GM18519 (cell line): ENCODE measurements around the gene PKP1.
"Not testable (repeated sequence)": the region's sequence is repeated elsewhere in the genome, so short reads cannot be mapped to it uniquely, and the experiment has no call there.

Experiments
- ATAC-seq: cut with Tn5 transposase; IDR thresholded peaks from one replicate; pipeline ENCODE4 v1.9.1; 2021; ENCODE audit warnings: mild to moderate bottlenecking, moderate library complexity; ENCODE audit not compliant: unreplicated experiment, low FRiP score

The PKP1 gene, protein sequence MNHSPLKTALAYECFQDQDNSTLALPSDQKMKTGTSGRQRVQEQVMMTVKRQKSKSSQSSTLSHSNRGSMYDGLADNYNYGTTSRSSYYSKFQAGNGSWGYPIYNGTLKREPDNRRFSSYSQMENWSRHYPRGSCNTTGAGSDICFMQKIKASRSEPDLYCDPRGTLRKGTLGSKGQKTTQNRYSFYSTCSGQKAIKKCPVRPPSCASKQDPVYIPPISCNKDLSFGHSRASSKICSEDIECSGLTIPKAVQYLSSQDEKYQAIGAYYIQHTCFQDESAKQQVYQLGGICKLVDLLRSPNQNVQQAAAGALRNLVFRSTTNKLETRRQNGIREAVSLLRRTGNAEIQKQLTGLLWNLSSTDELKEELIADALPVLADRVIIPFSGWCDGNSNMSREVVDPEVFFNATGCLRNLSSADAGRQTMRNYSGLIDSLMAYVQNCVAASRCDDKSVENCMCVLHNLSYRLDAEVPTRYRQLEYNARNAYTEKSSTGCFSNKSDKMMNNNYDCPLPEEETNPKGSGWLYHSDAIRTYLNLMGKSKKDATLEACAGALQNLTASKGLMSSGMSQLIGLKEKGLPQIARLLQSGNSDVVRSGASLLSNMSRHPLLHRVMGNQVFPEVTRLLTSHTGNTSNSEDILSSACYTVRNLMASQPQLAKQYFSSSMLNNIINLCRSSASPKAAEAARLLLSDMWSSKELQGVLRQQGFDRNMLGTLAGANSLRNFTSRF

DNA sequence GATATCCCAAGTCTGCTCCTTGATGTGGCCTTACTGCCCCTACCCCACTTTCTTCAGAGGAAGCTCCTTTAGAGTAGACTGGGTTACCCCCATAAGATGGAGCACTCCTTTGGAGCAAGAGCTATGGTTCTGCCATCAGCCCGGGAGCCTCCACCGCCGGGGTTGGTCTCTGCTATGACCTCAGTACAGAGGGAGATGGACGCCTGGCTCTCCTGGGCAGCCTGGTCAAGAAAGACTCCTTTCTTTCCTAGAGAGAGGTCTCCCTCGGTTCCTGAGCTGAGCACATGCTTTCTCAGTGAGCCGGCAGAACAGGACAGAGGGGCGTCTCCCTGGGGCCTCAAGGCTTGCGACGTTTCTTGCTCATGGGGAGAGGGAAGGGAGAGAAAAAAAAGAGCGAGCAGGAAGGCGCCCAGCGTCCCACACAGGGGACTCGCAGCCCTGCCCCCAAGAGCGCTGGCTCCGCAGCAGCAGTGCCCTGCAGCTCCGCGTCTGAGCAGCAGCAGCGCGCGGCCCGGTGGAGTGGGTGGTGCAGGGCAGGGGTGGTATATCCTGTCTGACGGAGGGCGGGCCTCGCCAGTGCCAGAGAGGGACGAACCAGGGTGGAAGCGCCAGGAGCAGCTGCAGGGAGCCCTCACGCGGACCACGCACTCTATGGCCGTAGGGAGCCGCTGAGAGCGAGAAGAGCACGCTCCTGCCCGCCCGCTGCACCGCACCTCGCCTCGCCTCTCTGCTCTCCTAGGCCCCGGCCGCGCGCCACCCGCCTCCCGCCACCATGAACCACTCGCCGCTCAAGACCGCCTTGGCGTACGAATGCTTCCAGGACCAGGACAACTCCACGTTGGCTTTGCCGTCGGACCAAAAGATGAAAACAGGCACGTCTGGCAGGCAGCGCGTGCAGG lies at the start of gene PKP1:
TSS of gene PKP1 (plus strand) at position 576 of the 899 bp plus-strand sequence. CDS start at position 773, 197 bp downstream.
- ATAC-seq, result no peak

DNA sequence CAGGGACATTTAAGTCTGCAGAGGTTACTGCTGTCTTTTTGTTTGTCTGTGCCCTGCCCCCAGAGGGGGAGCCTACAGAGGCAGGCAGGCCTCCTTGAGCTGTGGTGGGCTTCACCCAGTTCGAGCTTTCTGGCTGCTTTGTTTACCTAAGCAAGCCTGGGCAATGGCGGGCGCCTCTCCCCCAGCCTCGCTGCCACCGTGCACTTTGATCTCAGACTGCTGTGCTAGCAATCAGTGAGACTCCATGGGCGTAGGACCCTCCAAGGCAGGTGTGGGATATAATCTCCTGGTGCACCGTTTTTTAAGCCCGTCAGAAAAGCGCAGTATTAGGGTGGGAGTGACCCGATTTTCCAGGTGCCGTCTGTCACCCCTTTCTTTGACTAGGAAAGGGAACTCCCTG lies 43.7 kb upstream of the PKP1 start:
- ATAC-seq, result not testable (repeated sequence)

DNA sequence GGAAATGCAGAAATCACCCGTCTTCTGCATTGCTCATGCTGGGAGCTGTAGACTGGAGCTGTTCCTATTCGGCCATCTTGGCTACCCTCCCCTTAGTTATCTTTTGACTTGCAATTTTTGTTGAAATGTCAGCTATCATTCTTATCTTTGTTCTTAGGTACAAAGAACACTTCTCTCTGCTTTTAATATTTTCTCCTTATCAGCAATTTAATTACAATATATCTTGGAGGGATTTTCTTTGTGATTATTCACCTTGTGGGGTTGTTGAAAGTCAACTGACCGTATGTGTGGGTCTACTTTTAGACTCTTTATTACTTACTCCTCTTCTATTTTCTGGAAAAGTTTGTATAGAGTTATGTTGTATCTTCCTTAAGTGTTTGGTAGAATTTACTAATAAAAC lies 43.1 kb upstream of the PKP1 start:
- ATAC-seq, result no peak

DNA sequence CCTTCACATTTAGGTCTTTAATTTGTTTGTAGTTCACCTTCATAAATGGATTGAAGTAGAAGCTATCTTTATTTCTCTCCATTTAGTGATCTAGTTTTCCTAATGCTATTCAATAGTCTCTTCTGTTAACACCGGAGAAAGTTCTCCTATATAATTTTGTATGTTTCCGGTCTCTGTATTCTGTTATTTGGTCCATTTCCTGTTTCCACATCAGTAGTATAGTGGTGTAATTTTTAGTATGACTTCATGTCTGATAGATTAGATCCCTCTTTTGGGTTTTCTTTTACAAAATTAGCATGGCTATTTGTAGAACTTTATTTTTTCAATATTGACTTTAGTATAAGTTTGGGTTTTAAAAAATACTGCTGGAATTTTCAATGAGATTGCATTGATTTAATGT lies 41.6 kb upstream of the PKP1 start:
- ATAC-seq, result no peak

DNA sequence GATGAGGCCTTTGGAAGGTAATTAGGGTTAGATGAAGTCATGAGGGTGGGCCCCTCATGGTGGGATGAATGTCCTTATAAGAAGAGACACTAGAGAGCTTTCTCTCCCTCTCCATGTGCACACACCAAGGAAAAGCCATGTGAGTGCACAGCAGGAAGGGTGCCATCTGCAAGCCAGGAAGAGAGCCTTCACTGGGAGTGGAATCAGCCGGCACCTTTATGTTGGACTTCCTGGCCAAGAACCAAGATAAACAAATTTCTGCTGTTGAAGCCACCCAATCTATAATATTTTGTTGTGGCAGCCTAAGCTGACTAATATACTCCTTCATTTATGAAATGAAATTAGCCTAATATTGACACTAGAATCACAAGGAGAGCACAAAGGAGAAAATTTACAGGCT lies 38.2 kb upstream of the PKP1 start:
- no peak for ATAC-seq

DNA sequence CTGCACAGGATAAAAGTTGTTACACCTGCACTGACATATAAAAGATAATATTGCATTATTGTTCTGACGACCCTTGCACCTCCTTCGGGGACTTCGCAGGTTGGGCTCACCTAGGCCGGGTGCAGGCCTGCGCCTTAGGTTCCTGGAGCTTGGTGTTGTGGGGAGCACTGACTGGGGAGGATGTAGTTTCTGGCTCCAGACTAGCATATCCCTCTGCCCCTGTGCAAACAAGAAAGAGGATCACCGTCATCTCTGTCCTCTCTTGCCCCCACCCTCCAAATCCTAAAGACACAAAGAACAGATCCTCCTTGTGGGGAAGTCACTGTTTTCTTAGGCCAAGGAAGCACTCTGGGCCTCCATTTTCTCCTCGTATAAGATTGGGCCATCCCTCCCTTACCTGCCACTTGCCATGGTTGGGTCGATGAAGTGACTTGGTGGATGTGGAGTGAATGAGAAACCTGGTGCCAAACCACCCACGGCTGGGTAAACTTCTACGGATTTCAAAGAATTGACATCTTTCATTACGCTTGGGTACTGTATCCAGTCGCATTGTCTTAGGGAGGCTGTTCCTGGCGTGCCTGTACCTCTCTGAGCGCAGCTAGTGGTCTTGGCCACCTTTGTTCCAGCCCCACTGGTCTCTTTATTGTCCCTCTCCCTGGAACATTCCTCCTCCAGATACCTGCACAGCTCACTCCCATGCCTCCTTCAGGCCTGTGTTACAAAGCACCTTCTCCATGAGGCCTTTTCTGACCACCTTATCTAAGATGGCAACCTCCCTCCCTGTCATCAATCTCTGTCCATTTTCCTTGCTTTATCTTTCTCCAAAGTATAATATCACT lies 34.4 kb upstream of the PKP1 start:
- ATAC-seq, result no peak

DNA sequence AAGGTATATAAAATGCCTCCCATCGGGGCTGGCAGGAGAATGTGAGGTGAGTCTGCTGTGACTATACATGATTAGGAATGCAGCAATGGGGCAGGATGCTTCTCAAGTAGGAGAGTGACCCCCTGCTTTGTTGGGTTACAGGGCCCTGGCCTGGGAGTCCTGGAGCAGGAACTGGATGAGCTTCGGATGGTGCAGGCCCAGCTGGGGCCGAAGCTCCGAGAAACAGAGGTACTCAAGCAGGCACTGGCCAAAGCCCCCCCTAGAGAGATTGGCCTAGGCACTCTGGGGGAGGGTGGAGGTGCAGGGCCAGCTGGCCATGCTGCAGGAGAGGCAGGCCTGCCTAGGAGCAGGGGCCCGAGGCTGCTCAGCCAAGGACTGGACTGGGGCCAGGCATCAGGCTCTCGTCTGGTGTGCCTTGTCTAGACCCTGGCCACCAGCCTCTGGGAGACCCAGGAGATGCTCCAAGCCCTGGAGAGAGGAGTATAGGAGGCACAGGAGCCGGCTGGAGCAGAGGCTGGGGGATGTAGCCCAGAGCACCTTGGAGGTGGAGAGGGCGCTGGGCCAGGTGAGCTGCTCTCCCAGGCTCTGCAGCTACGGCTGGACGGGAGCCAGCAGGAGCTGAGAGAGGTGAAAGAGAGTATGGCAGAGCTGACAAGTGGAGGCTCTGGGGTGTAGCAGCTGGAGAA lies 32.8 kb upstream of the PKP1 start:
- ATAC-seq, result no peak

DNA sequence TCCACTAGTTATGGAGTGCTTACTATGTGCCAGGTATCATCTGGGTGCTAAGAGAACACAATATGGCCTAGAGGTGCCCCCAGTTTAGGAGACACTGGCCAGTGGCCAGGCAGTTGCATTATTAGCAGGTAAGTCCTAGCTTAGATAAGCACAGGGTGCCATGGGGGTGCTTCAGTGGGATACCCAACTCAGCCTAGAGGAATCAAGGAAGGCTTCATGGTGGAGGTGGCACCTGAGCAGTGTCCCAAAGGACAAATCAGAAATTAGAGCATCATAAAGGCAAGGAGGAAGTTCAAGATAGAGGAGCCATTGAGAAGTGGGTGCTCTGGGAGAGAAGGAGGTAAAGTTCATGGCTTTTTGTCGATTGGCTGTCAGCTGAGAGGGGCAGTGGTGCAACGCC lies 31.9 kb upstream of the PKP1 start:
- no peak for ATAC-seq

DNA sequence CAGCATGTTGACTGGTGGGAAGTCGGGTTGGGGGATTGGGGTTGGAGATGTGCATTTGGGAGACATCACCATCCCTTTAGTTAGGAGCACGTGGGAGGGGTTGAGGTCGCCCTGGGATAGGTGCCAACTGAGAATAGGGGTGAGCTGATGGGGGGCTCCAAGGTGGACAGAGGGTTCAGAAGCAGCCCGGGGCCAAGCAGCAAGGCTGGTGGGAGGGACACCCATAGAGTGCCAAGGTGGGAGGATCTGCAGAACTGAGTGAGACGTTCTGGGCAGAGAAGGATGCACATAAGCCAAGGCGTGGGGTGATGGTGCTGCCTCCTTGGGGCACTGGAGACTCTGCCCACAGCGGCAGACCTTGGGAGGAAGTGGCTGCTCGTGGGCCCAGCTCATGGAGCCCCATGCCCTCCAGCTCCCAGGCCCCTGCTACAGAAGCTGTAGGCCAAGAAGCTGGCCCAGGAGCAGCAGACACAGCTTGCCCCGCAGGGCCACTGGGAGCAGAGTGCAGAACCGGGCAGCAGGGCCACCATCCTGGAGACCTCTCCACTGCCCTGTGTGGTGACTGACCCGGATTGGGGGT lies 31.4 kb upstream of the PKP1 start:
- ATAC-seq, result no peak

DNA sequence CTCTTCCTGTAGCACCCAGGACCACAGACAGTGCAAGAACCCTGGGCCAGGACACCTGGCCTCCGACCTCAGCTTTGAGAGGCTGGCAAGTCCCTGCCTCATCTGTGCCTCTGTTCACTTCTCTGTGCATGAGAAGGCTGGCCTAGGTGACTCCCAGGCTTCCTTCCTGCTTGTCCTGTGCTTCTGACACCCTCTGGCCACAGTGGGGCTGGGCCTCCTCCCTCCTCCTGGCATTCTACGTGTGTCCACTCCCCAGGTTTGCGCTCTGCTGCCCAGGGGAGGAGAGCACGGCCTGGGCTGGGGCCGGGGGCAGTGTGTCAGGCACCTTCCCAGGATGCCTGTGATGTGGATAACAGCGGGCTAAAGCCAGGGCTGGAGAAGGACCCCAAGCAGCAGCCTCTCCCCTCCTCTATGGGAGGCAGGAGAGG lies 30.3 kb upstream of the PKP1 start:
- no peak for ATAC-seq

DNA sequence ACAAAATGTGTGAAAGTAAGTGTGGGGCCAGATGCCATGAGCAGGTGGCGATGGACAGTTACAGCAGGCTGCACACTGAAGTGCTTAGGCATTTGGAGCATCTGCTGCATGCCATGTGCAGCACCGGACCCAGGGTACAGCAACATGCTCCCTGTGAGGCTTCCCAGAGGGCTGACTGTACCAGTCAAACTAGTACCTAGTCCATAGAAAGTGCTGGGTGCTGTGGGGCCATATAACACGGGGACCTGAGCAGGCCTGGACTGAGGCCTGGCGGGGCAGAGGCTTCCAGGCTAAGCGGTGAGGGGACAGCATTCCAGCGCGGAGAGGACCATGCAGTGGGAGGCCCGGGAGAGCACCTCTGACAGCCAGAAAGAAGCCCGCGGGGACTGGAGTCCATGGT lies 29.9 kb upstream of the PKP1 start:
- ATAC-seq, result no peak

DNA sequence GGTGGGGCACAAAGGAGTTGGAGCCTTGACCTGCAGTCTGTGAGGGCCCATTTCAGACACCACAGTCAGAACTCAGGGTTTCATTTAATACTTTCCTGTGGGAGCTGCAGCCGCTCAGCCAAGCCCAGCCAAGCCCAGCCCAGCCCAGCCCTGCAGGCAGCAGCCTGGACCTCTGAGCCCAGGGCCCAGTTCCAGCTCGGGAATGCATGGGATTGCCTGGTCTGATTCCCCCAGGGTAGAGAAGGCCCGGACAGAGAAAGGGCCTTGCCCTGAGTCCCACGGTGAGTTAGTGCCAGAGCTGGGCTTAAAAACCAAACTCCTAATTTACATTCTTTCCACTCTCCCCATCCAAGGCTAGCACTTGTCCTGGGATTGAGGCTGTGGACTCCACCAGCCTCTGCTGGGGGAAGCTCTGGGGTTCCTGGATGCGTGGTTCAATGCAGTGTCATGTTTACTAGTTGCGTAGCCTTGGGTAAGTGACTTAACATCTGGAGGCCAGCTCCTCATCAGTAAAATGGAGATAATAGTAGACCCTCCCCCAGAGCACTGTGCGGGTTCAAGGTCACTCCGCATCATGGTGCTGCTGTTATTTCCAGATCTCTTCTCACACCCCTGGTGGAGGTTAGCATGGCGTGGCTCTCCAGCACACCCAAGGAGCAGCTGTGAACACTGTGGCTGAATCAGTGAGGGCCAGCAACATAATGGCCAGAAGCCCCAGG lies 29.2 kb upstream of the PKP1 start:
- ATAC-seq, result no peak

DNA sequence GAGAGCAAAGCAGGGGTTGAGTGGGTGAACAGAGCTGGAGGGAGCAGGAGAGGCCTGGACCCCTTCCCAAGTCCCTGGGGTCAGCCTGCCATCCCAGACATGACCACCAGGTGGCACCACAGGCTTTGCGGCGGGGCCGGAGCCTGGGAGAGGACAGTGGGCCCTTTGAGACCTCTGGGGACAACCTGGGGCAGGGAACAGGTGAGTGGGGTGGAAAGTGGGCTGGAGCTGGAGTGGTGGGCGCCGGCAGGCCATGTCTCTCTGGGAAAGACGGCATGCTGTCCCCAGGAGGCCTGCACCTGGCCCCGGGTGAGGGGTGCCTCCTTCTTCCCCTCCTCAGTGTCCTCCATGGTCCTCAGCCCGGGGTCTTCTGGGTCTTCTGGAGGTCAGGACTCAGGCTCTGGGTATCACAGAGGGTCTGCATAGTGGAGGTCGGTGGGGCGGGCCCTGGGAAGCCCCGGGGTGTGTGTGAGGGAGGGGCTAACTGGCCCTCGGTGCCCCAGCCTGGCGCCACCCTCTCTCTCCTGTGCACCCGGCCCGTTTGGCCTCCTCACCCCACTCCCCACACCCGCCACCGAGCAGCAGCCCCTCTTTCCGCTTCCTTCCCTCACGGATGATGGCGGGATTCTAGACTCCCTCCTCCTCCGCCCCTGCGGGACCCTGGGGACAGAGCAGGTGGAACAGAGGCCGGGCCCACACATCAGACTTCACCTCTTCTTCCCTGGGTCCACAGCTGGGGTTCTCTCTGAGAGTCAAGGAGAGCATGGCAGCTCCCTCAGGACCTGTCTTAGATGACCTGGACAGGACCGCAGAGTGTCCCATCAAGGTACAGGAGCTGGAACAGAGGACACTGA lies 28.5 kb upstream of the PKP1 start:
- ATAC-seq, result no peak

DNA sequence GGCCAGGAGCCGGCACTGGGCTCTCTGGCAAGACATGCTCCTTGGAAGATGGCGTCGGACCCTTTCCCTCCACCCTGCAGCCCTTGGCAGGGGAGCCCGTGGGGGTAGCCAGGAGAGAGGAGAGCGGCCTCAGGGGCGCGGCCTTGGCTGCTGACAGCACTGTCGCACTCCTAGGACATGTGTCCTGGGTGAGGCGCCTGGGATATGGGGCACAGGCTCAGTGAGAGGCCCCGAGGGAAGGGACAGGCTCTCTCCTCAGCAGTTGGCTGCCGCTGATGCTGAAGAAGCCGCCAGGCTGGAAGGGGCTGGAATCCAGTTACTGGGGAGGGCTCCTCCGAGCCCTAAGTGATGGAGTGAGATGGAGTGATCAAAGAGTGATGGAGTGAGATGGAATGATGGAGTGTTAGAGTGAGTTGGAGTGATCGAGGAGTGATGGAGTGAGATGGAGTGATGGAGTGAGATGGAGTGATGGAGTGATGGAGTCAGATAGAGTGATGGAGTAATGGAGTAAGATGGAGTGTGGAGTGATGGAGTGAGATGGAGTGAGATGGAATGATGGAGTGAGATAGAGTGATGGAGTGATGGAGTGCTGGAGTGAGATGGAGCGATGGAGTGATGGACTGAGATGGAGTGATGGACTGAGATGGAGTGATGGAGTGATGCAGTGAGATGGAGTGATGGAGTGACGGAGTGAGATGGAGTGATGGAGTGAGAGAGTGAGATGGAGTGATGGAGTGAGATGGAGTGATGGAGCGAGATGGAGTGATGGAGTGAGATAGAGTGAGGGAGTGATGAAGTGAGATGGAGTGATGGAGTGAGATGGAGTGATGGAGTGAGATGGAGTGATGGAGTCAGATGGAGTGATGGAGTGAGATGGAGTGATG lies 27.6 kb upstream of the PKP1 start:
- no peak for ATAC-seq

DNA sequence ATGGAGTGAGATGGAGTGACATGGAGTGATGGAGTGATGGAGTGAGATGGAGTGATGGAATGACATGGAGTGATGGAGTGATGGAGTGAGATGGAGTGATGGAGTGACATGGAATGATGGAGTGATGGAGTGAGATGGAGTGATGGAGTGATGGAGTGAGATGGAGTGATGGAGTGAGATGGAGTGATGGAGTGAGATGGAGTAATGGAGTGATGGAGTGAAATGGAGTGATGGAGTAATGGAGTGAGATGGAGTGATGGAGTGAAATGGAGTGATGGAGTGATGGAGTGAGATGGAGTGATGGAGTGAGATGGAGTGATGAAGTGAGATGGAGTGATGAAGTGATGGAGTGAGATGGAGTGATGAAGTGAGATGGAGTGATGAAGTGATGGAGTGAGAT lies 25.2 kb upstream of the PKP1 start:
- ATAC-seq, result not testable (repeated sequence)

DNA sequence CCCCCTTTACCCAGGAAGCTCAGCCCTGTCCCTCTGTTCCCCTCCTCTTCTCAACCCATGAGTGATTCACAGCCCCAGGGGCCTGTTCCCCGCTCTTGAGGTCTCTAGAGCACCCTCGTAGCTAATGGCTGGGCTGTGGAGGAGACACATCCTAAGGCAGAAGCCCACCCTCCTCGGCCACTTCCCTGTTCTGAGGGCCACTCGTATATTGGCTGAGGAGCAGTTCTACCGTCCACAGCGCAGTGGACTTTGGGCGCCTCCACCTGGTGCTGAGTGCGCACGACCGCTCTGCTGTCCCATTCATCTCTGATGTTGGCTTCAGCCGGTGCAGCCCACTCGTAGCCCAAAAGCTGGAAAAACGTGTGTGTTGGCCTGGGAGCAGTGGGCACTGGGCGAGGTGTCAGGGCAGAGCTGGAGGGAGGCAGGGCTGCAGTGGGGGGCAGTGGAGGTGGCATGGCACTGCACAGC lies 24.5 kb upstream of the PKP1 start:
- ATAC-seq, result no peak
